Fibroblast of upper back skin (primary cell): ENCODE data around the gene HOTAIR.

Experiments
- DNase-seq: peaks from one replicate; pipeline ENCODE4 v3.0.0-alpha.2; 2013

HOTAIR gene

DNA sequence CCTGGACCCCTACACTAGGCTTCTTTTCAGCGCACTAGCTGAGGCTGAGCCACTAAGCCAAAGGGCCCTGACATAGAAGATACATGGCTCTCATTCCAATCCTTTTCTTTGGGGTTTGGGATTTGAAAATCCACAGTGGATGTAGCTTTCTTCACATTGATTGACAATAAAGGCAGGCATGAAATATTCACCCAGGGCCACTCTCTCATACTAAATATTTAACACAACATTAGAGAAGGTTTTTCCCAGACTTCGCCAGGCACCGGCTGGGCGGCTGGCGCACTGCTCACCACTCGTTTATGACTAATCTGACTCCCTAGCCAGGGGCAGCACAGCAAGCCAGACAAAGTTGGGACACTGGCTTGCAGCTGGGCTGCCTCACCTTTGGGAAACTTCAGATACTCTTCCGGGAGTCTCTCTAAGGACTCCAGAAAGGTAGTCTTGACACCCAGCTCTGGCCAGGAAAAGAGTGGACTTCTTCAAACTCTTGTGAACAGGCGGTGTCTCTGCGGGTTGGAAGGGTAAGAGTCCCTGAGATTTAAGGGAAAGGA, 2.5 kb downstream of the HOTAIR start:
- no peak for DNase-seq

DNA sequence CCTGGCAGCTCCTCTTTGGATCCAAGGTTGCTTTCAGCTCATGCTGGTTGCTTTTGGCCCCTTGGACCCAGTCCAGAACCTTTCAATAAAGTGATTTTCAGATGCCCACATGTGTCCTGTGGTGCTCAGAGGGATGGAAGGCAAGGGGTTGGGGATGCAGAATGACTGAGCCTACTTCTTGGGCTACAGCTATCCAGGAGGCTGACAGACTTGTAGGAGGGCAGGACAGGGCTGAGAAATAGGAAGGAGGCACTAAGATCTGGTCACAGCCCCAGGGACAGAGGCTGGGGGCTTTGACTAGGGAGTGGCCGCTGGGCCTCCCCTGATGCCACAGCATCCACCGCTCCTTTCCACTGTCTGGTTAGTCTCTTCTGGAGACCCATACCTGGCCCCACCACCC, 3.1 kb downstream of the HOTAIR start:
- no peak for DNase-seq

DNA sequence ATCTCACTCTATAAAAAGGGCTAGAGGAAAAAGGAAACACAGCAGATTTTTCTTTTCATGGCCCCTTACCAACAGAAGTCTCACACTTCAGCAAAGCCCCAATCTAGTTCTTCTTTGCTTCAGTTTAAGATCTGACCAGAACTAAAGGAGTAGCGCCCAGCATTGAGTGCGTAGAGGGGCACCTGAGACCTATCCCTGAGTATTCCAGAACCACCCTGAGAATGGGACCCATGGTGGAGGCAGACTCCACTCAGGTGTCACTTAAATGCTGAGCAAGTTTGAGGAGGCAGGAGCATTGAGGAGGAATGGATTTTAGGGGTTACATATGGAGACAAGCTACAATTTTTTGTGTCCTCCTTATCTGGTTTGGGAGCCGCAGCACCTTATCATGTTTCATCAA, 3.6 kb downstream of the HOTAIR start:
- DNase-seq, result no peak

DNA sequence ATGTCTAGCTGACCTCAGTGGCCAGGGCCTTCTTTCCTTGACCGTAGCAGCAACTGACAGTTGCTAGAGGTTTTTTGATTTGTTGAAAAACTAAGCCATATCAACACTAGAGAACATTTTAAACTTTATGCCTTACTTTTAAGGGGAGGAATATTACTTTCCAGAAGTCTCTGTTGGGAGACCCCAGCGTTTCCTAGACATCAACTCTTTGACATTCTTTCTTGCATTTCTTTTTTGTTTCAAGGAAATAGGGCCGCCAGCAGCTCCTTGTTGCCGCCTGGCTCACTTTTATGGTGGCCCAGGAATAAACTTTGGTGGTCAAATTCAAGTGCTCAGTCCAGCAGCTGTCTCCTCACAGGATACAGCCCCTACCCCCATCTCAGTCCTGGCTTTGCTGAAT, 4.3 kb downstream of the HOTAIR start:
- no peak for DNase-seq

DNA sequence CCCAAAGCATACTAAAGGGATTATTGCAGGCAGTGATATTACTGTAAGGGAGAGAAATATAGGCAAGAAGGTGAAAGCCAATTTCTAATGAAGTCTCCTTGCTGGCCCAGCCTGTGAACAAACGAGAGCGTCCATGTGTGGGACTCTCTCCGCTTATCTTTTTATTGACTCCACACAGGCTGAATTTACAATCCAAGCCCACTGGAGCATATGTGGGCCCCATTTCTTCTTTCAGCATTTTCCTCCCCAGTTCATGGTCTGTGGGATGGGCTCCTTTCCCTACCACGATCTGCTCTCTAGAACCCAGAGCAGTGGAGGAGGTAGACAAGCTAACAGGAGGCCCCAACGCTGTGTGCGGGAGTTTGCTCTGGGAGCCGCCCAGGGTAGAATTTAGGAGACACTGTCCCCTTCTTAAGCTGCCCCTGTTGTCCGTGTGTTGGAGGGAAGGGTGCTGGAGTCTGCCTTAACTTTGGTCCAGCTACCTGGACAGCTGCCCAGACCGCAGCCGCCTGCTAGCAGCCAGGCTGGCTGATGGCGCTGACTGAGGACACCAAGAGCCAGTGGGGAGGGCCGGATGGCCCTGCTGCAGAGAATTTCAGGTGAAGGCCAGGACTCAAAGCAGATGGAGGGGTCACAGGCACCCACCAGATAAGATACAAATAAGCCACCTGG, 5.0 kb downstream of the HOTAIR start:
- no peak for DNase-seq

DNA sequence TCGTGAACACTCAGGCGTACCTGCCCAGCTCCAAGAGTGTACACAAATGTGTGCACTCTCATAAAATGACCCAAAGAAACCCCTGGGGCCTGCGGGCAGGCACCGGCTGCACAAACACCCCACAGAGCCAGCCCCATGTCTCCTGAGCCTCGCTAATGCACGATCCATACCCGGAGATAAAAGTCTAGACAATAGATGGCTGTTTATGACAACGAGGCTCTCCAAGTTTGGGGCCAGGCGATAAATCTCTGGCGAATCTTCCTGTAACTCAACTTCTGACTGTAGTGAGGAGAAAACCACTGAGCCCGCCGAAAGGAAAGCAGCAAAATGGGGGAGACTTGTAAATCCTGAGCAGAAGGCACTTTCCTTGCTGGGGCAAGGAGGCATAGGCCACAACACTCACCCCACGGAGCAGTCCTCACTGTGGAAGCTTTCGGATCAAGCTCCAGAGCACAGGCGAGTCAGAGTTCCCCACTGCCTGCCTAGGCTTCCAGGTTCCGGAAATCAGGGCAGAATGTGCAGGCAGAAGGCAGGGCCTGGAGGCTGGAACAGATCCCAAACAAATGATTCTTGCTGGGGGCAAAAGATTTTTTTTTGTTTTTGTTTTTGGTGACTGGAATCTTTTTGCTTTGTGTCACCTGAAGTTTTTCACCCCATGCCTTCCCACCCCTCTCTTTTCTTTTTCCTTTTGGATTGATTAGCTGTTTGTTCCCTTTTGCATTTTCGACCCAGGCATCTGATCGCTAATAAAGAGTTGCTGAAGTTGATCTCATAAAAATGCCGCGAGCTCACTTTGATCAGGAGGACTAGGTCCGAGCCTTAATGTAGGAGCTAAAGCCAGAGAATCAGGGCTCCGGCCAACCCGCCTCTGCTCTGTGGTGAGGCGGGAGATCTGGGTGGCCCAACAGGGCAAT, 6.3 kb downstream of the HOTAIR start:
- no peak for DNase-seq

DNA sequence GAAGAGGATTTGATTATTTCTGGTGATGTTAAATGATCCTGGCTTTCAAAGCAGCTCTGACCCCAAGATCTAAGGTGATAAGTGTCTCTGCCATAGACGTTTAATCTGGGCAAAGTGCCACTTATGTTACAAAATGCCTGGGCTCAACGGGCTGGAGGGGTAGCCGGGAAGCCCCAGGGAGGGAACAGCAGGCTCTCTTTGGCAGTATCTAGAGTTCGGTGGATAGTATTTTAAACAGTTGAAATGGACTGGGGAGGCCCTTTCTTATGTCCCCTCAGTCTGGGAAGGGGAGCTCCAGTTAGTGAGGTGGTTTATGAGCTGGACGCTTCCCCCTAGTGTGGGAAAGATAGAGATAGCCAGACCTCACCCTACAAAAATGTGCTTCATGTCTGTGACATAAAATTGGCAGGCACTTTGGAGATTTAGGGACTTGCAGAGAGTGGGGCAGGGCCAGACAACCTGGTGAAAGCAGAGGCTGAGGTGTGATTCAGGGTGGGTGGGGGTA, 7.3 kb downstream of the HOTAIR start:
- DNase-seq, result no peak

DNA sequence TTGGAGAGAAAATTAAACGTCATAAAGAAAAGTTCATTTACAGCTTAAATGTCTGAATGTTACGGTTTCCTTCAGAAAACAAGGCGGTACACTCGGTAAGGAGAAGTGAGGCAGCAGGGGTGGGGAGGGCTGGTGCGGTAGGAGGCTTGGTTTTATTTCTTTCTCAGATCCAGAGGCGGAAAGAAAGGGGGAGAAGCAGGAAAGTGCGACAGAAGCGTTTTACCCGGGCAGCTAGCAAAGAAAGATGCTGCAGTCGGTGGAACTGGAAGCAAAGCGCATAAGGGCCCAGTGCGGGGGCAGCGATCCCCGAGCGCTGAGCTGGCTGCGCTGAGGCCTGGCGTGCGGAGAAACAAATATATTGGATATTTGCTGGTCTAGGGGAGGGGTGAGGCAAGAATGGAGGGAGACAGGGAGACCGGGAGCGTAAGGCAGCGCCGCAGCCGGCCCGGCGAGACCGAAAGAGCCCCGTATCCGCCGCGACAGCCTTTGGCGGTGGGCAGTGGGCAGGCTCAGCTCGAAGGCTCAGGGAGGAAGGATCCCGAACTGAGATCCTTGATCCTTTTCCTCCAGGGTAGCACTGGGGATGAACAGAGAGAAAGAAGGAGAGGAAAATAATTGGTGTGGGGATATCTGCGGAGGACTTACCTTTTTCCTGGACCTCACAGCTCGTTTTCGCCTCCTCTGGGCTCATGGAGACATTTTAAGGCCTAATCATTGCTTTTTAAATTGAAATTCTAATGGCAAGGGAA, 8.2 kb downstream of the HOTAIR start:
- no peak for DNase-seq

DNA sequence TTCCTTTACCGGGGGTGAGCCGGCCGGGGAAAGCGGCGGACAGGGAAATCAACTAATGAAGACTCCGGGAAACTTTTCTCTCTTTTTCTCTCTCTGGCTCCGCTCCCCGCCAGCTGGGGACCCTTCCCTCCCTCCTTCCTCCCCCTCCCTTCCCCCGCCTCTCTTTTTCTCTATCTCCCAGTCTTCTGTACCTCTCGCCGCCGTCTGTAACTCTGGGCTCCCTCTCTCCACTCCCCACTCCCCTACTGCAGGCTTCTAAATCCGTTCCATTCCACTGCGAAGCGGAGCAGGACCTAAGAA, 8.7 kb downstream of the HOTAIR start:
- no peak for DNase-seq

DNA sequence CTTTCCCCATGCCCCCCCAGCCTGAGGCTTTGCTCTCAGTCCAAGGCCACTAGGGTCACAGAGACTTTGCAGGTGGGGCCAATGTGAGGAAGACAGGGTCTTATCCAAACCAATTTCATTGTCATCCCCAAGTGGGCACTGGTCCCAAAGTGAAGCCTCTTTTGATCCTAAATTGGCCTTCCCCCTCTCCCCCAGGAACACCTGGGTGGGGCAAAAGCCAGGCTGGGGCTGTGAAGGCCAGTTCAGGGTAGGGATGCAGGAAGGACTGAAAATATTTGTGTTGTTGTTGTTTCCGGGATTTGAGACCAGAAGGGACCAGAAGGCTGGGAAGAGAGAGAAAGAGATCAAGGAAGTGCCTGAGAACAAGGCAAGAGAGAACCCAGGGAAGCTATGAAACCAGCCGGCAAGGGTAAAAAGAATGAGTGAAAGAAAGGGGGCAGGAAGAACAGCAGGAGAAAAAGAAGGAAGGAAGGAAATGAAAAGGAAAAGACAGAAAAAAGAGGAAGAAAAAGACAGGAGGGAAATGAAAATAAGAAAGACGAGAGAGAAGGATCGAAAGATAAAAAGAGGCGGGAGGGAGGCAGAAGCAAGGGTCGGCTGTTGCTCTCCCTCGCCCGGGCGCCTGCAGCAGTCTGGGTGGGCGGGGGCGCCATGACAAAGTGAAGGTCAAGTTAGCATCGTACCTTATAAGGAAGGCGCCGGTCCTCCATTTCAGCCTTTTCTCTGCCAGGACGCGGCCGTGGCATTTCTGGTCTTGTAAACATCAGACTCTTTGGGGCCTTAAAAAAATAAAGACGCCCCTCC, 9.3 kb downstream of the HOTAIR start:
- DNase-seq, result no peak

DNA sequence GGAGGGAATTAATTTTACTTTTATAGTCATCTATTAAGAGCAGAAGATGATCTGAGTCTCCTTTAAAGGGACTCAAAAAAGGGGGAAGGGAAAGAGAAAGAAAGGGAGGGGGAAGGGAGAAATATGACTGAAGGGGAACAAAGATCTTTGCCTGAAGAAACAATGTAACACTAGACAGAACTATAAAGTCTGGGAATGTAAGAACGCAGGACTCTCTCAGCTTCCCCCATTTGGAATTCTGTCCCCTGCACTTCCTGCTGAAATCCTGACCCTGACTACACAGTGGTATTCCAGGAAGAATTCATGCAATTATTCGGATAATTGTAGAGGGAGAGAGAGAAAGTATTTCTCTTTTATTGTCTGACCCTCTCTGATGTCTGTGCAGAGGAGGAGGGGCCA, 10.4 kb downstream of the HOTAIR start:
- DNase-seq, result no peak

DNA sequence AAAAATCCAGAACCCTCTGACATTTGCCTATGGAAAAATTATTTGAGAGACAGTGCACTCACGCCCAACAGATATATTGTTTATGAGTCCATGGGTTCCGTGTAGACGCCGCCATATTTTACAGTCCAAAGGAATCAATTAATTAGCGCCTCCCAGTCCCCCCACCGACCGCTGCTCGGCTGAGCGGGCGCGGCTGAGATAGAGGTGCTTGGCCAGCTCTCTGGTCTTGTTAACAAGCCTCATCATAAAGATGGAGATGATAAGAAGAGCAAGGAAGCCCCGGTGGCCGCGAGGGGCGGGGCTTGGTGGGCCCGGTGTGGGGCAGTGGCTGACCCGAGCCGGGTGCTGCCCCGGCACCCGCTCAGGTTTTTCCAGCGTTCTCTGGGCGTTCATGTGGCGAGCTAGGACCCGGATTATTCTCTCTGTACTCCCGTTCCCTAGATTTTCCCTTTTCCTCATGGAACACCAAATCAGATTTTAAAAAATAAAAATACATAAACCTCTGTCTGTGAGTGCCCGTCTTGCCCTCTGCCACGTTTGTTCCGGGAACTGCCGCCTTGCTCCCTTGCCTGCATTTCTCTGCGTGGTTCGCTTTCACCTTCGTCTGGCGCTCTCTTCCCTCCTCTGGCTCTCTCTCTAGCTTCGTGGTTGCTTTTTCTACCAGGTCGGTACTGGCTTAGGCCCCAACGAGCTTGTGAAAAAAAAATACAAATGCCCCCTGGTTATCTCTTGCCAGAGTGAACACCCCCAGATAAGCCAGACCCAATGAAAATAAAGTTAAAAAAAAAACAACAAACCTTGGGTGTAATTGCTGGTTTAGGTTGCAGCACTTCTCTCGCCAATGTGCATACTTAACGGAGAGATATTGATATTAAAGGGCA, 11.1 kb downstream of the HOTAIR start:
- DNase-seq, result no peak

DNA sequence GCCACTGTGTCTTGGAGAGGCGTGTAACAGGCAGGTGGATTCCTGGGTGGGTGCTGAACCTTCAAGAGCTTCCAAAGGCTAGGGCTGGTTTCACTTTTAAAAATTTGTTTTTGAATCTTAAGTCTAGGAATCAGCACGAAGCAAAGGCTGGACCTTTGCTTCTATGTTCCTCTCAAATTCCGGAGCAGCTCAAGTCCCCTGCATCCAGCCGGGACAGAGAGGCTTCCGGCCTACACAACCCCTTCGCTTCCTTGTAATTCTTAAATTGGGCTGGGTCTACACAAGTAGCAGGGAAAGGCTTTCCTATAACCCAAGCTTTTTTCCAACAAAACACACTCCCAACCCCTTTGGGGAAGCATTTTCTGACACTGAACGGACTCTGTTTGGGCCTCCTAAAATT, 11.7 kb downstream of the HOTAIR start:
- no peak for DNase-seq

DNA sequence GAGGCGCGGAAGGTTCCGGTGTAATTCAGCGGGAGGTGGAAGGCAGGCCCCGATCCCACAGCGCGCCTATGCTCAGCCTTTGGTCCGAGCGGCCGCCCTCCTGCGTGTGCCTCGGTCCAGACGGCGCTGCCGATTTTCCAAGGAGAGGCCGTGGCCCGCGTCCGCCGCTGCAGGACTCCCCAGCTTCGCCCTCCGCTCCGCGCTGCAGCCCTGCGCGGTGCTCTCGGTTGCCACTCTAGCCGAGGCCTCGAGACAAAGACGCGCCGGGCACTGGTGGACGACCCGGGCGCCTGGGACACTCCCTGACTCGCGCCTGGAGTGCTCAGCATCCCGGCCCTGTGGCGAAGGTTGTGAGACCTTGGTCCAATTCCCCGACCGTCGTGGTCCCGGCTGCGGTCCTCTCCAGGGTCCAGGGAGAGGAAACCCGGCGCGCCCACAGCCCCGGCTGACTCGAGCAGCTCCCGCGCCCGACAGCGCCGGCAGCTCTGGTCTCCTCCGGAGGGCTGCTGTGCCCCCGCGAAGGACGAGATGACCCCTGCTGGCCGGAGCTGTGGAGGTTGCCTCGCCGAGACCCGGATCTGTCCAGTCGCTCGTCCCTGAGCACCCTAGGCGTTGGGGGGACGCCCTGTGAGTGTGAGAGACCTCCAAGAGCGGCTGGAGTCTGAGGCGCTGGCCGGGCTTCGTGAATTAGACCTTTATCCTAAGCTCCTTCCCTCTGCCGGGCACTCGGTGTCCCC, 13.6 kb downstream of the HOTAIR start:
- no peak for DNase-seq

DNA sequence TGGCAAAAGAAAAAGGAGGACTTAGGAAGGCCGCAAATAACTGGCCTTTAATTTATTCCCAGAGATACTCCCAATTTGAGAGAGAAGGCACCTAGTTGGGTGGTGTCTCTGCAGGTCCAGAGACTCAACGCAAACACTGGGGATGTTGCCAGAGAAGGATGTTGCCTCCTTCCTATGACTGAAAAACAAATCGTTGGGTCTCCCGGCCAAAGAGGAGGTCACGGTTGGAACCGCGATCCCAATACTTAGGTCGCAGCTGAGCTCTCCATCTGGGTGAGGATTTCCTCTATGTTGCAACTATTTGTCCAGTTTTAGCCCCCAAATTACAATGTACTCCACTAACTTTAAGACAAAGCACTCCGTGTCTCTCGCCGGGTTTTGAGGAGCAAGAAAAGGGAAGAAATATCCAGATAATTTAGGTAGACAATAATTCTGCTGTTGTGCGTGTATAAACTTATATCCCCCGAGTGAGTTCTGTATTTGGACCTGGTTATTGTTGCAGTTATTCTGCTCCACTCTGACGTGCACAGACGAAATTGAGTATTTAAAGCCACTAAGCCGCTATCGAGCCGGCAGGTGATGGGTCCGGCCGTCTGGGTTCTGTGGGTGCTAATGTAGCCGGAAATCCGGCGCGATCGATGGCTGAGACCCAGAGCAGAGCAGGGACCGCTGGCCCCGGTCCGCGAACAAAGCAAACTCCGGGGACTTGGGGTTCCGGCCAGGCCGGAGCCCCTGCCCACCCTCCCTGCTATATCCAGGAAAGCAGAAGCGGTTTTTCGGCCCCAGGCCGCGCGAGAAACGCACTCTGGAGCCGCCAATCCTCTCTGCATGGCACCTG, 14.3 kb downstream of the HOTAIR start:
- no peak for DNase-seq

DNA sequence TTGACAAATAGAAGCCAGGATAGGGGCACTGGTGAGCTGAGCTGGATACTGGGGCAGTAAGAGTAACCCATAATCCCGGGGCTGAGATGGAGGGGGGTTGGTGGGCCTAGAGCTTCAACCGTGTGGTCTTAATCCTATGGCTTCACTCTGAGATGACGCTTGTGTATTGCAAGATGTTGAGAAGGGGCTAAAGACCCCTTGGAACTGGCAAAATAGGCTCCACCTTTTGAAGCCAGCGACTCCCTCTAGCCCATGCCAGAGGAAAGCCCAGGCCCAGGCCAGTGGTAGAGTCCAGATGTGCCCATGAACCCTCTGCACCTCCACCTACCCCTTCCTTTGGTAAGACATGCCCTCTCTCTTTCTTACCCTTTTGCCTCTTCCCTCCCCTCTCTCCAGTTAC, 15.4 kb downstream of the HOTAIR start:
- DNase-seq, result no peak

DNA sequence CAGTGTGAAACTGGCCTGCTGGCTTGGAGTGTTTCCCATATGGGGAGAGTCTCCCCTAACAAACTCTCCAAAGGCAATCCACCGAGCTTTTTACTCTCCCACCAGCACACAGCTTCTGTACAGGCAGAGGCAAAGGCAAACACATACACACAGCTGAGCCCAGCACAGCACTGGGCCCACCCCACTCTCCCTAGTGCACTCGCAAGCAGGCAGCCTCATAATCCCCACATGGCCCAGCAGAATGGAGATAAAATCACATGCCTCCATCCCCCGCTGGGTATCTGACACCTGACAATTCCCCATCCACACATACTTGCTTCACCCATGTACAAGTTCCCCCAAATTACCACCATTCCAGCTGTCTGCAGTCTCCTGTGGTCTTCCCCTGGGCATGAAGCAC, 16.6 kb downstream of the HOTAIR start:
- no peak for DNase-seq

DNA sequence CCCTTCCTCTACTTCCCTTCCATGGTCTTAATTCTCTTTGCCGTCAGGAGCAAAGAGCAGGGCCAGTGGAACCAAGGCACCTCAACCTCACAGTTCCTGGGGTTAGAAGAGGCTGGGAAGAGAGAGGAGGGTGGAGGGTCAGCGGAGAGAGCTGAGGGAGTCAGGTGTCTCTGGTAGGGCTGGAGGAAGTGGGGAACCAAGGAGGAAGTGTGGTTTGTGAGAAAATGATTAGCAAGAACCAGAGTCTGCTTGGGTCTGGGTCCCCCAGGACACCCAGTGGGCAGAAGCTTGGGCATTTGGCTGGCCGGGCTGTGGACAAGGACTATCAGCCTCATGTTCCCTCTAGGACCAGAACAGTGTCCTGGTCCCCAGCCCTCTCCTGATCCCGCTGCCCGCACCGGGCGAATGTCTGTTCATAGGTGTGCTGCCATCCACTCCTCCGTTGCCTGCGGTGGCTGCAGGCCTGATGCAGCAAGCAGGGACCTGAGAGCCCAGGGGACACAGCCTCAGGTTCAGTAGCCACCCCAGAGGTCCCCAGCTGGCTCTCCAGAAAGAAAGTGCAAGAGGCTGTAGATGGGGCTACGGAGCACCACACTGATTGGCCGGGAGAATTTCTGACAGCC, 17.7 kb downstream of the HOTAIR start:
- DNase-seq, result no peak

DNA sequence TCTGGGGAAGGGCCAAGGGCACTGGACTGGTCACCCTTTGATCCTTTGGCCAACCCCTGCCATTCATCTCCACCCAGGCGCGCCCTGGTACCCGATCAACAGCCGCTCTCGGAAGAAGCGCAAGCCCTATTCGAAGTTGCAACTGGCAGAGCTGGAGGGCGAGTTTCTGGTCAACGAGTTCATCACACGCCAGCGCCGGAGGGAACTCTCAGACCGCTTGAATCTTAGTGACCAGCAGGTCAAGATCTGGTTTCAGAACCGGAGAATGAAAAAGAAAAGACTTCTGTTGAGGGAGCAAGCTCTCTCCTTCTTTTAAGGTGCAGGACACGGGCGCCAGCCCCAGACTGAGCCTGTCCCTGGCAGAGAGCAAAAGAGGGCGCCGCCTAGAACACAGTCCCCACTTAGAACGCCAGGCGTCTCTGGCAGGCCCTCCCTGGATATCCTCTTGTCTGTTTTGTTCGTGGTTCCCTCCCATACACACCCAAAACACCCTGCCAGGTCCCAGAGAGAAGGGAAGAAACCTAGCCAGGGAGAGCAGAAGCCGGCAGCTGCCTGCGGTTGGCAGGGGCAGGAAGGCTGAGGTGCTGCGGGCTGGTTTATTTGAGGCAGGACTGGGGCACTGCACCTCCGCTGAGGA, 18.4 kb downstream of the HOTAIR start:
- DNase-seq, result no peak
